CD4-positive, alpha-beta memory T cell (primary cell): Measurements from ENCODE around the gene TMEM204. TPM values are rescaled to one million over a fixed set of nuclear protein-coding genes. Genes with fewer than 3 reads are reported as not detected.

ENCODE experiments used
- CTCF ChIA-PET: fragments of 350-600 bp; sonication (Branson Sonifier 250); formaldehyde crosslinking; loops from one replicate; lab custom pipeline; 2021; ENCODE audit warnings: inconsistent platforms; ENCODE audit not compliant: partially characterized antibody; lab: Charles Lee
- POLR2A ChIA-PET: fragments of 350-600 bp; sonication (Branson Sonifier 250); formaldehyde crosslinking; loops from one replicate; lab custom pipeline; 2021; ENCODE audit not compliant: partially characterized antibody; lab: Charles Lee
- DNase-seq, 5 donors: peaks; one replicate each; pipeline versions ENCODE4 v3.0.0 to v3.0.0-alpha.2; 2020 to 2022; ENCODE audit warnings: mixed read lengths in 1 of 5
- H3K27ac ChIP-seq: one replicate; pipeline ENCODE4 v1.7.0; 2013; ENCODE audit warnings: low read depth, low read length
- H3K27me3 ChIP-seq: 2 replicates; pipeline ENCODE4 v1.7.0; 2013; ENCODE audit warnings: mild to moderate bottlenecking, low read length, moderate library complexity; ENCODE audit not compliant: insufficient read depth
- H3K36me3 ChIP-seq: 2 replicates; pipeline ENCODE4 v1.7.0; 2013; ENCODE audit warnings: mild to moderate bottlenecking, low read length, moderate library complexity; ENCODE audit not compliant: insufficient read depth
- H3K4me1 ChIP-seq: 2 replicates; pipeline ENCODE4 v1.7.0; 2013; ENCODE audit warnings: mild to moderate bottlenecking, low read length, moderate library complexity; ENCODE audit not compliant: insufficient read depth
- H3K4me3 ChIP-seq, 2 donors: one replicate each; pipeline ENCODE4 v1.7.0; 2013; ENCODE audit warnings: low read length in 2 of 2, mild to moderate bottlenecking in 1 of 2
- H3K9me3 ChIP-seq, 2 donors: one replicate each; pipeline ENCODE4 v1.7.0; 2013; ENCODE audit warnings: low read length in 2 of 2, control low read depth in 1 of 2; ENCODE audit not compliant: control insufficient read depth in 1 of 2
- H3K27ac Mint-ChIP-seq, 7 donors: one replicate each; pipeline ENCODE4 v1.8.0; 2020 to 2021; ENCODE audit warnings: mixed read lengths in 7 of 7, mild to moderate bottlenecking in 6 of 7, inconsistent platforms in 3 of 7, moderate library complexity in 3 of 7
- H3K27me3 Mint-ChIP-seq, 2 donors: one replicate each; pipeline ENCODE4 v1.8.0; 2020 to 2021; ENCODE audit warnings: mixed read lengths in 2 of 2
- H3K36me3 Mint-ChIP-seq, 2 donors: one replicate each; pipeline ENCODE4 v1.8.0; 2020 to 2021; ENCODE audit warnings: mixed read lengths in 2 of 2, inconsistent platforms in 1 of 2, mild to moderate bottlenecking in 1 of 2
- H3K4me1 Mint-ChIP-seq, 4 donors: one replicate each; pipeline ENCODE4 v1.8.0; 2020 to 2021; ENCODE audit warnings: mixed read lengths in 4 of 4, mild to moderate bottlenecking in 1 of 4
- H3K4me3 Mint-ChIP-seq, 8 donors: one replicate each; pipeline ENCODE4 v1.8.0; 2020 to 2021; ENCODE audit warnings: mixed read lengths in 8 of 8, mild to moderate bottlenecking in 7 of 8, moderate library complexity in 6 of 8, inconsistent platforms in 3 of 8
- H3K9me3 Mint-ChIP-seq, 8 donors: one replicate each; pipeline ENCODE4 v1.8.0; 2020 to 2021; ENCODE audit warnings: mixed read lengths in 8 of 8, mild to moderate bottlenecking in 5 of 8, inconsistent platforms in 3 of 8, moderate library complexity in 1 of 8
- intact Hi-C: fragments of 100-400 bp; cut with micrococcal nuclease; formaldehyde crosslinking; loops from one replicate; pipeline ENCODE4 v1.15.1; 2023
- polyA plus RNA-seq, 2 donors: library from polyadenylated mRNA; unstranded; fragments of 300-500 nt; fragmentation: Illumina TruSeq; gene quantifications; one replicate each; pipeline ENCODE4 v1.2.3, GENCODE V29; 2021
- total RNA-seq, 2 experiments: library from RNA; stranded (reverse); gene quantifications; one replicate each; pipeline ENCODE4 v1.2.3, GENCODE V29; 2021

TMEM204 gene
- total and polyA plus RNA-seq, 4 experiments from 2014 or later = 95.9 to 125 (median 111) TPM

- no peaks in the 10 kb centered on the region for H3K27me3 Mint-ChIP-seq
- Histone ChIP-seq H3K9me3 (no peaks in the 10 kb centered on the region), H3K36me3 (peaks cover 16% of the 10 kb centered on the region), H3K4me3 (no peak overlapping the region), H3K27ac (no peak overlapping the region), H3K4me1 (peaks cover 37% of the 10 kb centered on the region), H3K27me3 (no peaks in the 10 kb centered on the region)
- peak overlapping the region in 5 of 7 donors; percentile 37 to 81 (median 64) for H3K27ac Mint-ChIP-seq
- H3K9me3 Mint-ChIP-seq = peaks cover 0 to 1% (median 0%) of the 10 kb centered on the region in 8 donors
- POLR2A ChIA-PET = interaction anchor here (1.3 to 2.6 kb wide), 4 partner anchors 10 to 21 kb away, joined by 5 to 15 read pairs (median 7); no protein-coding TSS in a partner anchor
- H3K4me1 Mint-ChIP-seq = peaks cover 26 to 55% (median 42%) of the 10 kb centered on the region in 4 donors
- peaks cover 21 to 47% of the 10 kb centered on the region in 2 donors for H3K36me3 Mint-ChIP-seq
- CTCF ChIA-PET = no interaction called here
- DNase-seq = no peak
- no peak overlapping the region for H3K4me3 Mint-ChIP-seq
- intact Hi-C loops = loop anchor here (2.0 kb wide), 1 partner anchor 14 kb away; no protein-coding TSS in a partner anchor
These were observed 23.6 kb downstream of the TMEM204 start for GRCh38 chr16:1557074-1557473.

GRCh38 chr16:1557576-1557975, 24.1 kb downstream of the TMEM204 start:
- Mint-ChIP-seq H3K27me3 (no peaks in the 10 kb centered on the region), H3K4me1 (peaks cover 24 to 60% (median 40%) of the 10 kb centered on the region in 4 donors), H3K4me3 (no peak overlapping the region), H3K9me3 (peaks cover 0 to 1% (median 0%) of the 10 kb centered on the region in 8 donors), H3K36me3 (peaks cover 16 to 44% of the 10 kb centered on the region in 2 donors), H3K27ac (peak overlapping the region in 6 of 7 donors; percentile 37 to 82 (median 64))
- Histone ChIP-seq H3K27me3 (no peaks in the 10 kb centered on the region), H3K27ac (no peak overlapping the region), H3K4me1 (peaks cover 42% of the 10 kb centered on the region), H3K4me3 (no peak overlapping the region), H3K36me3 (peaks cover 15% of the 10 kb centered on the region), H3K9me3 (no peaks in the 10 kb centered on the region)
- no peak for DNase-seq
- ChIA-PET POLR2A (interaction anchor here (1.2 to 2.6 kb wide), 7 partner anchors 10 to 148 kb away, joined by 3 to 15 read pairs (median 6); partner anchors contain the start of genes MAPK8IP3 and TMEM204), CTCF (no interaction called here)
- intact Hi-C loops = loop anchor here (2.0 kb wide), 1 partner anchor 15 kb away; no protein-coding TSS in a partner anchor

- Histone ChIP-seq H3K36me3 (peaks cover 10% of the 10 kb centered on the region), H3K4me1 (peaks cover 46% of the 10 kb centered on the region), H3K4me3 (peak overlapping the region; percentile 7 to 39), H3K27me3 (no peaks in the 10 kb centered on the region), H3K9me3 (no peaks in the 10 kb centered on the region), H3K27ac (peak overlapping the region; percentile 59)
- H3K36me3 Mint-ChIP-seq = peaks cover 12 to 28% of the 10 kb centered on the region in 2 donors
- DNase-seq = peak; percentile 46 to 74 (median 61)
- ChIA-PET CTCF (interaction anchor here (1.1 to 1.3 kb wide), 2 partner anchors 14 to 21 kb away, joined by 4 read pairs; no protein-coding TSS in a partner anchor), POLR2A (interaction anchor here (0.5 to 2.1 kb wide), 12 partner anchors 9 to 220 kb away, joined by 3 to 12 read pairs (median 4); partner anchors contain the start of genes JPT2, TELO2 and TMEM204)
- peaks cover 20 to 54% (median 32%) of the 10 kb centered on the region in 4 donors for H3K4me1 Mint-ChIP-seq
- H3K4me3 Mint-ChIP-seq = peak overlapping the region; percentile 61 to 93 (median 72)
- H3K27me3 Mint-ChIP-seq = no peaks in the 10 kb centered on the region
- H3K9me3 Mint-ChIP-seq = peaks cover 0 to 1% (median 0%) of the 10 kb centered on the region in 8 donors
- H3K27ac Mint-ChIP-seq = peak overlapping the region; percentile 54 to 96 (median 90)
- intact Hi-C loops = no loop called here
These were observed 26.0 kb downstream of the TMEM204 start for GRCh38 chr16:1559446-1559975.

- H3K9me3 Mint-ChIP-seq = peaks cover 0 to 1% (median 0%) of the 10 kb centered on the region in 8 donors
- peak overlapping the region in 1 of 2 donors; percentile 7 for H3K4me3 ChIP-seq
- intact Hi-C loops = no loop called here
- H3K27ac Mint-ChIP-seq = peak overlapping the region; percentile 54 to 96 (median 92)
- peaks cover 12 to 25% of the 10 kb centered on the region in 2 donors for H3K36me3 Mint-ChIP-seq
- H3K36me3 ChIP-seq = peaks cover 5% of the 10 kb centered on the region
- ChIA-PET POLR2A (interaction anchor here (0.9 to 1.6 kb wide), 5 partner anchors 12 to 50 kb away, joined by 3 to 8 read pairs (median 3); partner anchors contain the start of gene TMEM204), CTCF (interaction anchor here (1.1 to 1.3 kb wide), 2 partner anchors 14 to 22 kb away, joined by 4 read pairs; no protein-coding TSS in a partner anchor)
- no peaks in the 10 kb centered on the region for H3K27me3 ChIP-seq
- H3K27me3 Mint-ChIP-seq = no peaks in the 10 kb centered on the region
- no peaks in the 10 kb centered on the region for H3K9me3 ChIP-seq
- peaks cover 20 to 54% (median 32%) of the 10 kb centered on the region in 4 donors for H3K4me1 Mint-ChIP-seq
- no peak for DNase-seq
- H3K4me3 Mint-ChIP-seq = peak overlapping the region in 6 of 8 donors; percentile 50 to 93 (median 76)
- H3K27ac ChIP-seq = peak overlapping the region; percentile 59
- peaks cover 46% of the 10 kb centered on the region for H3K4me1 ChIP-seq
These were observed 26.7 kb downstream of the TMEM204 start for GRCh38 chr16:1560153-1560552.

GRCh38 chr16:1560866-1561265, 27.4 kb downstream of the TMEM204 start:
- H3K4me1 ChIP-seq = peaks cover 46% of the 10 kb centered on the region
- no peak for DNase-seq
- H3K27ac Mint-ChIP-seq = peak overlapping the region; percentile 54 to 96 (median 92)
- ChIA-PET POLR2A (interaction anchor here (0.9 to 1.7 kb wide), 6 partner anchors 13 to 28 kb away, joined by 3 to 8 read pairs (median 4); partner anchors contain the start of gene TMEM204), CTCF (interaction anchor here (0.9 kb wide), 1 partner anchor 145 kb away, joined by 3 read pairs; the partner anchor contains the start of gene MAPK8IP3)
- H3K36me3 ChIP-seq = no peaks in the 10 kb centered on the region
- H3K4me3 Mint-ChIP-seq = peak overlapping the region in 6 of 8 donors; percentile 50 to 84 (median 70)
- no peaks in the 10 kb centered on the region for H3K27me3 Mint-ChIP-seq
- H3K9me3 ChIP-seq = no peaks in the 10 kb centered on the region
- peaks cover 20 to 54% (median 32%) of the 10 kb centered on the region in 4 donors for H3K4me1 Mint-ChIP-seq
- no peak overlapping the region for H3K4me3 ChIP-seq
- H3K27me3 ChIP-seq = no peaks in the 10 kb centered on the region
- peaks cover 0 to 1% (median 0%) of the 10 kb centered on the region in 8 donors for H3K9me3 Mint-ChIP-seq
- H3K27ac ChIP-seq = peak overlapping the region; percentile 18
- intact Hi-C loops = no loop called here
- peaks cover 8 to 18% of the 10 kb centered on the region in 2 donors for H3K36me3 Mint-ChIP-seq

GRCh38 chr16:1561266-1561665, 27.8 kb downstream of the TMEM204 start:
- no peaks in the 10 kb centered on the region for H3K27me3 ChIP-seq
- Mint-ChIP-seq H3K27me3 (no peaks in the 10 kb centered on the region), H3K4me3 (peak overlapping the region in 5 of 8 donors; percentile 6 to 84 (median 50)), H3K9me3 (peaks cover 0 to 1% (median 0%) of the 10 kb centered on the region in 8 donors), H3K4me1 (peaks cover 20 to 54% (median 32%) of the 10 kb centered on the region in 4 donors), H3K27ac (peak overlapping the region; percentile 54 to 96 (median 92)), H3K36me3 (peaks cover 8 to 14% of the 10 kb centered on the region in 2 donors)
- peaks cover 46% of the 10 kb centered on the region for H3K4me1 ChIP-seq
- no peak overlapping the region for H3K4me3 ChIP-seq
- no peaks in the 10 kb centered on the region for H3K9me3 ChIP-seq
- peak overlapping the region; percentile 18 for H3K27ac ChIP-seq
- CTCF ChIA-PET = interaction anchor here (0.6 to 0.9 kb wide), 2 partner anchors 88 to 145 kb away, joined by 3 read pairs; partner anchors contain the start of gene MAPK8IP3
- H3K36me3 ChIP-seq = no peaks in the 10 kb centered on the region
- intact Hi-C loops = no loop called here
- no peak for DNase-seq
- POLR2A ChIA-PET = interaction anchor here (0.6 to 1.7 kb wide), 7 partner anchors 13 to 35 kb away, joined by 3 to 8 read pairs (median 3); partner anchors contain the start of gene TMEM204
